ENCODE results near the gene DPYD.

- no peak for TF ChIP-seq NFYB (CRISPR knock-in tag; conservative IDR thresholded peaks at IDR 0.05; ENCODE audit: low read depth)
- TF ChIP-seq CTCF (IDR thresholded peaks at IDR 0.05) = no peak
- no peak for TF ChIP-seq CBFB (CRISPR knock-in tag; IDR thresholded peaks at IDR 0.05; ENCODE audit: low read depth)
- TF ChIP-seq STAT6 (CRISPR knock-in tag; conservative IDR thresholded peaks at IDR 0.05; ENCODE audit: low read depth) = no peak
- no peak for TF ChIP-seq TP53 (CRISPR knock-in tag; IDR thresholded peaks at IDR 0.05)
- no peak for TF ChIP-seq TCF7 (CRISPR knock-in tag; IDR thresholded peaks at IDR 0.05; ENCODE audit: low read depth)
- no peak for TF ChIP-seq AFF4 (CRISPR knock-in tag; IDR thresholded peaks at IDR 0.05; ENCODE audit: borderline replicate concordance)
- TF ChIP-seq KAT7 (CRISPR knock-in tag; IDR thresholded peaks at IDR 0.05; ENCODE audit: borderline replicate concordance) = no peak
- no peak for TF ChIP-seq ZNF423 (CRISPR knock-in tag; IDR thresholded peaks at IDR 0.05)
- no peak for TF ChIP-seq USF2 (CRISPR knock-in tag; IDR thresholded peaks at IDR 0.05)
- TF ChIP-seq ATF3 (CRISPR knock-in tag; conservative IDR thresholded peaks at IDR 0.05) = no peak
Measured at GRCh38 chr1:97806326-97806725, 114.5 kb downstream of the DPYD start.

Data from WTC11 (cell line).